ENCODE measurements around the gene DLG2.

The DLG2 gene

GRCh38 chr11:85668157-85668556, 41.0 kb upstream of the DLG2 start:
- H3K27me3 ChIP-seq (ENCODE audit: control insufficient read depth, low read length) = no peaks in the 10 kb centered on the region
- H3K79me2 ChIP-seq (ENCODE audit: control insufficient read depth, low read length) = peaks cover 22% of the 10 kb centered on the region
- H3K4me1 ChIP-seq (ENCODE audit: control insufficient read depth, low read length) = peaks cover 12% of the 10 kb centered on the region
- peaks cover 4% of the 10 kb centered on the region for H4K20me1 ChIP-seq (ENCODE audit: control insufficient read depth, insufficient read depth, low read depth, low read length)
- H3K4me3 ChIP-seq (ENCODE audit: low read length) = no peak overlapping the region
- no peak overlapping the region for H3K27ac ChIP-seq (ENCODE audit: low read depth, low read length)
- no peaks in the 10 kb centered on the region for H3F3A ChIP-seq (ENCODE audit: control insufficient read depth, insufficient read depth)
- no peaks in the 10 kb centered on the region for H3K9me3 ChIP-seq (ENCODE audit: control insufficient read depth, insufficient read depth, low read length)
- H3K9me2 ChIP-seq (replicated peaks; ENCODE audit: control insufficient read depth, low read length) = no peaks in the 10 kb centered on the region
- H3K4me2 ChIP-seq (ENCODE audit: low read length) = no peak overlapping the region
- H3K36me3 ChIP-seq (ENCODE audit: control insufficient read depth, low read length) = peaks cover 16% of the 10 kb centered on the region
- TF ChIP-seq CTCF (IDR thresholded peaks at IDR 0.05; ENCODE audit: low read depth, low read length, poor library complexity, severe bottlenecking) (no peak), EZH2phosphoT487 (IDR thresholded peaks at IDR 0.05; ENCODE audit: borderline replicate concordance, low read length) (no peak)

GRCh38 chr11:85666687-85667086, 39.5 kb upstream of the DLG2 start:
- H3K79me2 ChIP-seq (ENCODE audit: control insufficient read depth, low read length) = peaks cover 36% of the 10 kb centered on the region
- TF ChIP-seq EZH2phosphoT487 (IDR thresholded peaks at IDR 0.05; ENCODE audit: borderline replicate concordance, low read length) (no peak), CTCF (IDR thresholded peaks at IDR 0.05; ENCODE audit: low read depth, low read length, poor library complexity, severe bottlenecking) (no peak)
- H3K27me3 ChIP-seq (ENCODE audit: control insufficient read depth, low read length) = no peaks in the 10 kb centered on the region
- H3K27ac ChIP-seq (ENCODE audit: low read depth, low read length) = no peak overlapping the region
- peaks cover 16% of the 10 kb centered on the region for H4K20me1 ChIP-seq (ENCODE audit: control insufficient read depth, insufficient read depth, low read depth, low read length)
- H3K36me3 ChIP-seq (ENCODE audit: control insufficient read depth, low read length) = peaks cover 31% of the 10 kb centered on the region
- H3K4me1 ChIP-seq (ENCODE audit: control insufficient read depth, low read length) = peaks cover 12% of the 10 kb centered on the region
- no peaks in the 10 kb centered on the region for H3F3A ChIP-seq (ENCODE audit: control insufficient read depth, insufficient read depth)
- H3K9me2 ChIP-seq (replicated peaks; ENCODE audit: control insufficient read depth, low read length) = no peaks in the 10 kb centered on the region
- no peak overlapping the region for H3K4me3 ChIP-seq (ENCODE audit: low read length)
- no peaks in the 10 kb centered on the region for H3K9me3 ChIP-seq (ENCODE audit: control insufficient read depth, insufficient read depth, low read length)
- no peak overlapping the region for H3K4me2 ChIP-seq (ENCODE audit: low read length)

- peaks cover 46% of the 10 kb centered on the region for H3K79me2 ChIP-seq (ENCODE audit: control insufficient read depth, low read length)
- H3K9me3 ChIP-seq (ENCODE audit: control insufficient read depth, insufficient read depth, low read length) = no peaks in the 10 kb centered on the region
- H3K36me3 ChIP-seq (ENCODE audit: control insufficient read depth, low read length) = peaks cover 41% of the 10 kb centered on the region
- no peaks in the 10 kb centered on the region for H3F3A ChIP-seq (ENCODE audit: control insufficient read depth, insufficient read depth)
- no peaks in the 10 kb centered on the region for H3K9me2 ChIP-seq (replicated peaks; ENCODE audit: control insufficient read depth, low read length)
- peak overlapping the region; percentile 80 for H3K4me2 ChIP-seq (ENCODE audit: low read length)
- H3K27me3 ChIP-seq (ENCODE audit: control insufficient read depth, low read length) = no peaks in the 10 kb centered on the region
- H3K4me1 ChIP-seq (ENCODE audit: control insufficient read depth, low read length) = peaks cover 21% of the 10 kb centered on the region
- H3K4me3 ChIP-seq (ENCODE audit: low read length) = peak overlapping the region; percentile 82; the same call in 1 of the 2 replicates
- no peak for TF ChIP-seq EZH2phosphoT487 (IDR thresholded peaks at IDR 0.05; ENCODE audit: borderline replicate concordance, low read length)
- TF ChIP-seq CTCF (IDR thresholded peaks at IDR 0.05; ENCODE audit: low read depth, low read length, poor library complexity, severe bottlenecking) = no peak
- H4K20me1 ChIP-seq (ENCODE audit: control insufficient read depth, insufficient read depth, low read depth, low read length) = peaks cover 25% of the 10 kb centered on the region
- no peak overlapping the region for H3K27ac ChIP-seq (ENCODE audit: low read depth, low read length)
These were observed 38.6 kb upstream of the DLG2 start for GRCh38 chr11:85665733-85666132.

Measured in DOHH2 (cell line).